Ovary (tissue), 3 donors: ENCODE results near the gene PHKA1.

Experiments used
- EP300 ChIP-seq: sonication (generic); formaldehyde crosslinking; IDR thresholded peaks from one replicate; pipeline ENCODE4 v1.6.1; 2017; ENCODE audit warnings: antibody characterized with exemption
- POLR2A ChIP-seq: fragments of 450-650 bp; IDR thresholded peaks from one replicate; pipeline ENCODE4 v1.6.1; 2017; ENCODE audit warnings: antibody characterized with exemption, mild to moderate bottlenecking, moderate library complexity
- TF ChIP-seq, protein P1 (sequence below), 3 donors: fragments of 450-650 bp in 2 of 3; fragments of 200-600 bp in 1 of 3; IDR thresholded peaks; one replicate each; pipeline versions ENCODE4 v1.5.1 to v1.8.0; 2016 to 2022; ENCODE audit warnings: antibody characterized with exemption in 3 of 3, mild to moderate bottlenecking in 1 of 3
- donor health status: DM: no; HTN: no; CAD: no.

GRCh38 chrX:72705111-72705510 is 9.0 kb downstream of the PHKA1 start:
- TF ChIP-seq EP300 (no peak), POLR2A (no peak)
- TF ChIP-seq, protein P1, sequence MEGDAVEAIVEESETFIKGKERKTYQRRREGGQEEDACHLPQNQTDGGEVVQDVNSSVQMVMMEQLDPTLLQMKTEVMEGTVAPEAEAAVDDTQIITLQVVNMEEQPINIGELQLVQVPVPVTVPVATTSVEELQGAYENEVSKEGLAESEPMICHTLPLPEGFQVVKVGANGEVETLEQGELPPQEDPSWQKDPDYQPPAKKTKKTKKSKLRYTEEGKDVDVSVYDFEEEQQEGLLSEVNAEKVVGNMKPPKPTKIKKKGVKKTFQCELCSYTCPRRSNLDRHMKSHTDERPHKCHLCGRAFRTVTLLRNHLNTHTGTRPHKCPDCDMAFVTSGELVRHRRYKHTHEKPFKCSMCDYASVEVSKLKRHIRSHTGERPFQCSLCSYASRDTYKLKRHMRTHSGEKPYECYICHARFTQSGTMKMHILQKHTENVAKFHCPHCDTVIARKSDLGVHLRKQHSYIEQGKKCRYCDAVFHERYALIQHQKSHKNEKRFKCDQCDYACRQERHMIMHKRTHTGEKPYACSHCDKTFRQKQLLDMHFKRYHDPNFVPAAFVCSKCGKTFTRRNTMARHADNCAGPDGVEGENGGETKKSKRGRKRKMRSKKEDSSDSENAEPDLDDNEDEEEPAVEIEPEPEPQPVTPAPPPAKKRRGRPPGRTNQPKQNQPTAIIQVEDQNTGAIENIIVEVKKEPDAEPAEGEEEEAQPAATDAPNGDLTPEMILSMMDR (IDR thresholded peaks at IDR 0.05): no peak
